ENCODE results near the gene CECR2.

GRCh38 chr22:17396516-17396915, 27.3 kb downstream of the CECR2 start:
- TF ChIP-seq CTCF (conservative IDR thresholded peaks at IDR 0.05; ENCODE audit: low read depth, low read length) = no peak
- no peak for TF ChIP-seq EZH2 (IDR thresholded peaks at IDR 0.05; ENCODE audit: borderline replicate concordance, low read depth, low read length, poor library complexity, severe bottlenecking)

Data from A673 (cell line).